Thoracic aorta (tissue), 2 donors: Measurements from ENCODE around the gene NOC2L. TPM values are rescaled to one million over a fixed set of nuclear protein-coding genes. Genes with fewer than 3 reads are reported as not detected.

Experiments
- ATAC-seq: fragments of 150-250 bp; one replicate; pipeline ENCODE4 v1.8.0; 2017; ENCODE audit warnings: low read depth; ENCODE audit not compliant: insufficient number of reproducible peaks, low FRiP score
- DNase-seq: peaks from one replicate; pipeline ENCODE4 v3.0.0-alpha.2; 2020; ENCODE audit warnings: low spot score
- H3K27ac ChIP-seq, 2 donors: fragments of 200-600 bp; sonication (generic); 1 replicate in 1 of 2; 2 replicates in 1 of 2; pipeline ENCODE4 v1.5.1; 2016; ENCODE audit warnings: mild to moderate bottlenecking in 2 of 2, moderate library complexity in 2 of 2
- H3K27me3 ChIP-seq: fragments of 200-600 bp; sonication (generic); replicated peaks from 2 replicates; pipeline ENCODE4 v1.6.0; 2016; ENCODE audit warnings: mild to moderate bottlenecking; ENCODE audit not compliant: insufficient read depth
- H3K36me3 ChIP-seq: fragments of 200-600 bp; sonication (generic); one replicate; pipeline ENCODE4 v1.5.1; 2016
- H3K4me1 ChIP-seq, 2 donors: fragments of 200-600 bp; sonication (generic); 1 replicate in 1 of 2; 2 replicates in 1 of 2; pipeline versions ENCODE4 v1.5.1 to v1.6.0; 2016; ENCODE audit warnings: low read depth in 2 of 2, mild to moderate bottlenecking in 1 of 2; ENCODE audit not compliant: control insufficient read depth in 1 of 2
- H3K4me3 ChIP-seq: fragments of 200-600 bp; sonication (generic); 2 replicates; pipeline ENCODE4 v1.5.1; 2016; ENCODE audit warnings: mild to moderate bottlenecking
- H3K9me3 ChIP-seq: fragments of 200-600 bp; sonication (generic); 2 replicates; pipeline ENCODE4 v1.5.1; 2016
- total RNA-seq, 2 donors: library from RNA; depleted of rRNA; stranded (reverse); fragments of >200 nt; gene quantifications; one replicate each; pipeline versions ENCODE4 v1.1.0 to v1.2.3, GENCODE V29; 2016
- TF ChIP-seq, protein P1 (sequence below): fragments of 200-600 bp; sonication (generic); IDR thresholded peaks from one replicate; pipeline ENCODE4 v1.5.1; 2019; ENCODE audit warnings: antibody characterized with exemption

Gene NOC2L
- total RNA-seq, 2 donors from 2014 or later = 33.8 to 47.2 TPM

DNA sequence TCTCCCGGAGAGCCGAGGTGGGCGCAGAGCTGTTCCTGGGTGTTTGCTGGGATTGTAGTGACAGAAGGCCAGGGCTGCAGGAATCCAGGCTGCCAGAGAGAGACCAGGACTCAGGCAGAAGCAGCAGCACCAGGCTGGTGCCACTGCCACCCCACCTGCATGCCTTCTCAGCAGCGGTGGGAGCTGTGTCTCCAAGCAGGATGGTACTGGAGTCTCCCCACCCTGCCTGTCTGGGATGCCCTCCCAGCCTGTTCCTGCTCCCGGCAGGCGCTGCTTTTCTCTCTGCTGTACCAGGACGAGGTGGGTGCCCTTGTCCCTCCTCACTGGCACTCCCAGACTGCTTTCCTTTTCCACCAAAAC, 45.3 kb upstream of the NOC2L start:
- TF ChIP-seq, protein P1, sequence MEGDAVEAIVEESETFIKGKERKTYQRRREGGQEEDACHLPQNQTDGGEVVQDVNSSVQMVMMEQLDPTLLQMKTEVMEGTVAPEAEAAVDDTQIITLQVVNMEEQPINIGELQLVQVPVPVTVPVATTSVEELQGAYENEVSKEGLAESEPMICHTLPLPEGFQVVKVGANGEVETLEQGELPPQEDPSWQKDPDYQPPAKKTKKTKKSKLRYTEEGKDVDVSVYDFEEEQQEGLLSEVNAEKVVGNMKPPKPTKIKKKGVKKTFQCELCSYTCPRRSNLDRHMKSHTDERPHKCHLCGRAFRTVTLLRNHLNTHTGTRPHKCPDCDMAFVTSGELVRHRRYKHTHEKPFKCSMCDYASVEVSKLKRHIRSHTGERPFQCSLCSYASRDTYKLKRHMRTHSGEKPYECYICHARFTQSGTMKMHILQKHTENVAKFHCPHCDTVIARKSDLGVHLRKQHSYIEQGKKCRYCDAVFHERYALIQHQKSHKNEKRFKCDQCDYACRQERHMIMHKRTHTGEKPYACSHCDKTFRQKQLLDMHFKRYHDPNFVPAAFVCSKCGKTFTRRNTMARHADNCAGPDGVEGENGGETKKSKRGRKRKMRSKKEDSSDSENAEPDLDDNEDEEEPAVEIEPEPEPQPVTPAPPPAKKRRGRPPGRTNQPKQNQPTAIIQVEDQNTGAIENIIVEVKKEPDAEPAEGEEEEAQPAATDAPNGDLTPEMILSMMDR = no peak
- no peaks in the 10 kb centered on the region for H3K36me3 ChIP-seq

DNA sequence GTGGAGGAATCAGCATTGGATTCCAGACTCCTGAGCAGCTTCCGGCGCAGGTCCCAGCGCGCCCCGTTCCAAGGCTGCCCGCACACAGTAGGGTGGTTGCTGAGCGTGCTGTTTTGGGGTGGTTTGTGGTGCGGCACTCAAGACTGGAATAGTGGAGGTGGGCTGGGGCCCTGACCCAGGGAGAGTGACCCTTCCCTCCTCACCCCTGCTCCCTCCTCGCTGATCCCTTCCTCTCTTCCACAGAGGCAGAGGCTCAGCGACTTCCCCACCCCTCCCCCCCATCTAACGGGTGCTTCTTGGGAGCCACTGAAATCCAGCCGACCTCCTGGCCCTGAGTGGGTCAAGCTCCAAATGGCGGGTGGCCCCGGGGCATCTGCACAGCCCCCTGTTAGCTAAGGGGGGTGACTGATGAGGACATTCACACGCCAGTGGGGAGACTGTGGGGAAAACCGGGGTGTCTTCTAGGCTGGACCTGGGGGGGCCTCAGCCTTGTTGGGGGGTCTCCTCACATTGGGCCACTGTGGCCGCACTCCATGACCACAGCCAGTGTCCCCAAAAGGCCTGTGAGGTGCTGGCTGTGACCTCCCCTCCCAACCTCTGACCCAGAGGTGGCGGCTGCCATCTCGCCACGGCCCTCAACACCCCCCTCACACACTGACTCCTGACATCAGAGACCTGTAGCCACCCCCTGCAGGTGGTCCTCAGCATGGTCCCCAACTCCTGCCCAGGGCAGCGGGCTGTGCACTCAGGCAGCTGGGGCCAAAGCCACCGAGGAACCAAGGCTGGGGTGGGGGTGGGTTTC, 44.8 kb upstream of the NOC2L start:
- Histone ChIP-seq H3K4me3 (no peak overlapping the region), H3K27me3 (no peaks in the 10 kb centered on the region), H3K36me3 (no peaks in the 10 kb centered on the region), H3K4me1 (peaks cover 4 to 28% of the 10 kb centered on the region in 2 donors), H3K9me3 (no peaks in the 10 kb centered on the region), H3K27ac (no peak overlapping the region)
- TF ChIP-seq, protein P1 = no peak
- DNase-seq (no peak), ATAC-seq (no peak)

More for the DNA sequence above, 45.3 kb upstream of the NOC2L start:
- Histone ChIP-seq H3K27ac (no peak overlapping the region), H3K9me3 (no peaks in the 10 kb centered on the region), H3K4me3 (no peak overlapping the region), H3K27me3 (no peaks in the 10 kb centered on the region), H3K4me1 (peaks cover 4 to 28% of the 10 kb centered on the region in 2 donors)
- no peak for ATAC-seq
- DNase-seq = no peak

DNA sequence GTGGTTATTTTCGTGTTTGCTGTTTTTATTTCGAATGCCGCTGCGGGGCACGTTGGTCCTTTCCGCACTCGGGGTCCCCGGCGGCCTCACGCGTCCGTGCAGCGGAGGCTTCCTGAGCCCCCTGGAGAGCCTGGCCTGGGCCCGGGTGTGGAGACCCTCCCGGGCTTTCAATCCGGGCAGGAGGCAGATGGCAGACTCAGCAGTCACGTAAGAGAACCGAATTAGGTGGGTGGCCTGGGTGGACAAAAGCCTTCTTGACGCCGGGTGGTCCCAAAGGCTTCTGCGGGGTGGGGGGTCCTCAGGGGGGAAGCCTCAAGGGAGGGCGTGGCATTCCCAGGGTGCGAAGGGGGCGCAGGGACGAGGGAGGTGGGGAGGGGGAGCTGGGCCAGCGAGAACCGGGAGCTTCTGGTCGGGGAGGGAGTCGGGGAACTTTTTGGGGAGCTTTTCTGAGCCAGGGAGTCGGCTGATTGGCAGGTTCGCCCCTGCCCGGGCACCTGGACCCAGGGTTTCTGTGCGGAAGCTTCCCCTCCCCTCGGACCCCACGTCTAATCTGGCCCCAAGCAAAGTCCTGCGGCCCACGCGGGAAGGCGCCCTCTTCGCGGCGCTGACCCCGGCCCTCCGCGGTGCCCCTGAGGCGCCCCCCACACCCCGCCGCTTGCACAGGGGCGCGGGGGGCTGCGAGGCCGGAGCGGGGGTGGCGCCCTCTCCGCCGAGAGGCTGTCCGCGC, 42.2 kb upstream of the NOC2L start:
- H3K27me3 ChIP-seq = no peaks in the 10 kb centered on the region
- no peaks in the 10 kb centered on the region for H3K9me3 ChIP-seq
- ATAC-seq = no peak
- TF ChIP-seq, protein P1 = no peak
- H3K4me3 ChIP-seq = peak overlapping the region; percentile 98
- H3K4me1 ChIP-seq = peaks cover 13 to 44% of the 10 kb centered on the region in 2 donors
- no peak for DNase-seq
- peak overlapping the region; percentile 99 for H3K27ac ChIP-seq
- H3K36me3 ChIP-seq = no peaks in the 10 kb centered on the region

DNA sequence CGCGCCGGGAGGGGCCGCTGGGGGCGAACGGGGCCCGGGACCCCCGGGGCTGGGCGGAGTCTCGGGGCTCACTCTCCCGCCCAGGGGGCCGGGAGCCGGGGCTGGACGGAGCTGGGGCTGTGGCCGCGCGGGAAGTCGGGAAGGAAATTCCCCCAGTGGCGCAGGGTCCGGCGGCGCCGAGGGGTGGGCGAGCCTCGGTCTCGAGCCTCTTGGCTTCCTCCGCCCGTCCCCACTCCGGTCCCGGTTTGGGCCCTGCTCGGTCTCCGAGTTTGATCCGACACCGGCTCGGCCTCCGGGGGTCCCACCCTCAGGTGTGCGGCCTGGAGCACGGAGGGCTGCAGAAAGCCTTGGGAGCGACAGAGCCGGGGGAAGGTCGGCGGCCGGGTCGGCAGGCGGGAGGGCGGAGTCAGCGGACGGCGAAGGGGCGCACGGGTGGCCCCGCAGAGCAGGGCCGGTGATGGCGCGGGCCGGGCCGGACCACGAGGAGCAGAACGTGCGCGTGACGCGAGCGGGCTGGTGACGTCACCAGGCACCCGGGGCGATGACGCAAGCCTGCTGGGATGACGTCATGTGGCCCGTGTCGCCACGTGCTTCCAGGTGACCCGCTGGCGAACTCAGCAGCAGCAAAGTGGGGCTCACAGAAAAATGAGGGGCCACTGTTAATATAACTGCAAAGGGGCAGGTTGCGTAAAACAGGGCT, 41.5 kb upstream of the NOC2L start:
- no peaks in the 10 kb centered on the region for H3K36me3 ChIP-seq
- ATAC-seq (peak; percentile 62), DNase-seq (no peak)
- H3K27me3 ChIP-seq = no peaks in the 10 kb centered on the region
- peak overlapping the region; percentile 98 for H3K4me3 ChIP-seq
- H3K4me1 ChIP-seq = peaks cover 13 to 40% of the 10 kb centered on the region in 2 donors
- TF ChIP-seq, protein P1 = peak; percentile 11
- H3K27ac ChIP-seq = peak overlapping the region; percentile 99
- no peaks in the 10 kb centered on the region for H3K9me3 ChIP-seq
